Testis (tissue), 2 donors: Measurements from ENCODE around the gene PEA15.

Source experiments
- CTCF ChIP-seq, 3 experiments: fragments of 450-650 bp in 2 of 3; fragments of 200-600 bp in 1 of 3; sonication (generic) in 1 of 3; IDR thresholded peaks; one replicate each; pipeline ENCODE4 v1.5.1; 2016 to 2019; ENCODE audit warnings: antibody characterized with exemption in 3 of 3, mild to moderate bottlenecking in 2 of 3, moderate library complexity in 1 of 3
- POLR2A ChIP-seq: fragments of 450-650 bp; IDR thresholded peaks from one replicate; pipeline ENCODE4 v1.6.1; 2017; ENCODE audit warnings: antibody characterized with exemption, mild to moderate bottlenecking, moderate library complexity

DNA sequence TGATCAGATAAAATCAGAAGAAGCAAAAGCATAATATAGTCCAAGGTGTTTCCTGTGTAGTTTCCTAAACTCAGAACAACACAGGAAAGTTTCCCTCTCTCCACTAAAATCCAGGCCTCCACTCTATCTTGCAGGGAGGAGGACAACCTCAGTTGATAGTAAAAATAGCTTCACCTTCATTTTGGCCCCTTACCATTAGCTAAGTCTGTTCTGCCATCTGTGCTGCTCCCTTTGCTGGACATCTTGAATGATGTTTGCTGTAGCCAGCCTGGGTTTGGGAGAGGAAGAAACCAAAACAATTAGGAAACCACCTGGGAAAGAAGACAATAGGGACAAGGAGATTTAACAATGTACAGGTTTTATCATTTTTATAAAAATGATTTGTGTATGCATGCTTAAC lies 38.6 kb downstream of the PEA15 start:
- TF ChIP-seq POLR2A (no peak), CTCF (IDR thresholded peaks at IDR 0.05) (no peak)
